Tibial artery (tissue), 4 donors: ENCODE data around the gene SND1.

ENCODE experiments used
- DNase-seq, 2 donors: peaks; one replicate each; pipeline ENCODE4 v3.0.0-alpha.2; 2019
- H3K27ac ChIP-seq, 2 donors: fragments of 200-600 bp; sonication (generic) in 1 of 2; 1 replicate in 1 of 2; 2 replicates in 1 of 2; pipeline ENCODE4 v1.5.1; 2018 to 2019; ENCODE audit warnings: mild to moderate bottlenecking in 1 of 2
- H3K27me3 ChIP-seq, 2 donors: fragments of 200-600 bp; sonication (generic) in 1 of 2; one replicate each; pipeline versions ENCODE4 v1.5.1 to v1.6.0; 2016 to 2019
- H3K36me3 ChIP-seq, 3 donors: fragments of 200-600 bp; sonication (generic) in 2 of 3; one replicate each; pipeline ENCODE4 v1.5.1; 2016 to 2019; ENCODE audit warnings: mild to moderate bottlenecking in 2 of 3
- H3K4me1 ChIP-seq, 4 donors: fragments of 200-600 bp; sonication (generic) in 2 of 4; 1 replicate in 3 of 4; 2 replicates in 1 of 4; pipeline ENCODE4 v1.5.1; 2016 to 2019
- H3K4me3 ChIP-seq, 2 donors: fragments of 200-600 bp; sonication (generic) in 1 of 2; 1 replicate in 1 of 2; 2 replicates in 1 of 2; pipeline ENCODE4 v1.5.1; 2018 to 2019; ENCODE audit warnings: mild to moderate bottlenecking in 2 of 2
- H3K9me3 ChIP-seq, 3 donors: fragments of 200-600 bp; sonication (generic) in 1 of 3; one replicate each; pipeline ENCODE4 v1.5.1; 2016 to 2019
- intact Hi-C: fragments of 100-400 bp; cut with DNase I; formaldehyde crosslinking; loops from one replicate; pipeline ENCODE4 v1.15.0; 2023; ENCODE audit warnings: low total_unique reads
- TF ChIP-seq, protein P1 (sequence below), 2 experiments: fragments of 200-600 bp in 1 of 2; fragments of 450-650 bp in 1 of 2; IDR thresholded peaks; one replicate each; pipeline ENCODE4 v1.5.1; 2017 to 2019; ENCODE audit warnings: antibody characterized with exemption in 2 of 2, mild to moderate bottlenecking in 1 of 2, moderate library complexity in 1 of 2

SND1 gene

GRCh38 chr7:127768241-127768640 lies 116.2 kb downstream of the SND1 start:
- intact Hi-C loops, result no loop called here
- Histone ChIP-seq H3K4me3 (no peak overlapping the region), H3K27ac (no peak overlapping the region), H3K9me3 (no peaks in the 10 kb centered on the region), H3K27me3 (no peaks in the 10 kb centered on the region), H3K36me3 (no peaks in the 10 kb centered on the region), H3K4me1 (peaks cover 0 to 19% (median 3%) of the 10 kb centered on the region in 4 donors)
- no peak for DNase-seq
- TF ChIP-seq, protein P1, sequence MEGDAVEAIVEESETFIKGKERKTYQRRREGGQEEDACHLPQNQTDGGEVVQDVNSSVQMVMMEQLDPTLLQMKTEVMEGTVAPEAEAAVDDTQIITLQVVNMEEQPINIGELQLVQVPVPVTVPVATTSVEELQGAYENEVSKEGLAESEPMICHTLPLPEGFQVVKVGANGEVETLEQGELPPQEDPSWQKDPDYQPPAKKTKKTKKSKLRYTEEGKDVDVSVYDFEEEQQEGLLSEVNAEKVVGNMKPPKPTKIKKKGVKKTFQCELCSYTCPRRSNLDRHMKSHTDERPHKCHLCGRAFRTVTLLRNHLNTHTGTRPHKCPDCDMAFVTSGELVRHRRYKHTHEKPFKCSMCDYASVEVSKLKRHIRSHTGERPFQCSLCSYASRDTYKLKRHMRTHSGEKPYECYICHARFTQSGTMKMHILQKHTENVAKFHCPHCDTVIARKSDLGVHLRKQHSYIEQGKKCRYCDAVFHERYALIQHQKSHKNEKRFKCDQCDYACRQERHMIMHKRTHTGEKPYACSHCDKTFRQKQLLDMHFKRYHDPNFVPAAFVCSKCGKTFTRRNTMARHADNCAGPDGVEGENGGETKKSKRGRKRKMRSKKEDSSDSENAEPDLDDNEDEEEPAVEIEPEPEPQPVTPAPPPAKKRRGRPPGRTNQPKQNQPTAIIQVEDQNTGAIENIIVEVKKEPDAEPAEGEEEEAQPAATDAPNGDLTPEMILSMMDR (IDR thresholded peaks at IDR 0.05), result no peak

GRCh38 chr7:127769137-127769536 lies 117.1 kb downstream of the SND1 start:
- Histone ChIP-seq H3K36me3 (no peaks in the 10 kb centered on the region), H3K9me3 (no peaks in the 10 kb centered on the region), H3K27ac (no peak overlapping the region), H3K27me3 (no peaks in the 10 kb centered on the region), H3K4me1 (peaks cover 0 to 19% (median 3%) of the 10 kb centered on the region in 4 donors), H3K4me3 (no peak overlapping the region)
- DNase-seq, result no peak
- intact Hi-C loops, result no loop called here
- TF ChIP-seq, protein P1 (IDR thresholded peaks at IDR 0.05), result no peak

GRCh38 chr7:127769696-127770400 lies 117.9 kb downstream of the SND1 start:
- H3K4me3 ChIP-seq, result no peak overlapping the region
- intact Hi-C loops, result loop anchor here (5.0 kb wide), 1 partner anchor 642 kb away; no protein-coding TSS in a partner anchor

DNA sequence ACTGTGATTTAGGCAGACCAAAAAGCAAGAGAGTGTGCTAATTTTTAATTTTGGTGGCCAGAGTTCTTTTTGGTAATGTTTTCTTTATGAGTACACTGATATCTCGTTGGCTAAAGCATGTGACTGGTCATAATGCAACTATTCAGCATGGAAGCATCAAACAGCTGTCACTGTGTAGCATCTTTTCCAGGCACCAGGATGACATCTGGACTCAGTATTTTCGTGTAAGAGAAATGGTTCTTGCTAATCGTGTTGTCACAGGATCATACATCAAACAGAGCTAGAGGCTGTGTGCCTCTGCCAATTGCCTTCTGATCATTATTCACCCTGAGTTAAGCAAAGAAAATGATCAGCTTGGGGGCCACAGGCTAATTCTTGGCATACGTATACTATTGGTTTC lies 118.9 kb downstream of the SND1 start:
- H3K4me1 ChIP-seq, result peaks cover 0 to 19% (median 3%) of the 10 kb centered on the region in 4 donors
- H3K27me3 ChIP-seq, result no peaks in the 10 kb centered on the region
- no peak overlapping the region for H3K4me3 ChIP-seq
- DNase-seq, result no peak
- intact Hi-C loops, result loop anchor here (5.0 kb wide), 1 partner anchor 641 kb away; no protein-coding TSS in a partner anchor
- no peaks in the 10 kb centered on the region for H3K9me3 ChIP-seq
- no peak overlapping the region for H3K27ac ChIP-seq
- TF ChIP-seq, protein P1 (IDR thresholded peaks at IDR 0.05), result no peak
- H3K36me3 ChIP-seq, result no peaks in the 10 kb centered on the region

More at GRCh38 chr7:127769696-127770400, 117.9 kb downstream of the SND1 start:
- Histone ChIP-seq H3K27me3 (no peaks in the 10 kb centered on the region), H3K36me3 (no peaks in the 10 kb centered on the region), H3K4me1 (peaks cover 0 to 19% (median 3%) of the 10 kb centered on the region in 4 donors), H3K27ac (no peak overlapping the region), H3K9me3 (no peaks in the 10 kb centered on the region)
- TF ChIP-seq, protein P1 (IDR thresholded peaks at IDR 0.05), result no peak
- no peak for DNase-seq

DNA sequence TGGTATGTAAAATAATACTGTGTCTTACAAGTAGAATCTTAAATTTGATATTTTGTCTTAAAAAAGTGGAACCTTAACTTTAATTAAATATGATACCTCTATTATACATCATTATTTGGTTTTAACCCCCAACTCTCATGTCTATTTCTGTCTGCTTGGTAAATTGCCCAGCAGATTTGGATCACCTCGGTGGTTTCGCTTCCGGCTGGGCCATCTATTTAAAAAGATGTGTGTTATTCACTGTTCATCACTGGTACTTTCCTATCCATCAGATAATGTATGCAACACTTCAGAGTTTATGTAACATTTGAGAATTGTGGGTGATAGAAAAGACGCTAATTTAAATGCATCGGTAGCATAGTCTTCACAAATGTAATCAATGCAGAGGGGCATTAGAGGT lies 119.7 kb downstream of the SND1 start:
- H3K27ac ChIP-seq, result no peak overlapping the region
- no peaks in the 10 kb centered on the region for H3K27me3 ChIP-seq
- H3K9me3 ChIP-seq, result no peaks in the 10 kb centered on the region
- DNase-seq, result no peak
- no peak overlapping the region for H3K4me3 ChIP-seq
- intact Hi-C loops, result loop anchor here (5.0 kb wide), 1 partner anchor 641 kb away; no protein-coding TSS in a partner anchor
- H3K4me1 ChIP-seq, result peaks cover 0 to 19% (median 3%) of the 10 kb centered on the region in 4 donors
- TF ChIP-seq, protein P1 (IDR thresholded peaks at IDR 0.05), result no peak
- no peaks in the 10 kb centered on the region for H3K36me3 ChIP-seq
